PC-3 (cell line): Measurements from ENCODE around the gene CCS. TPM values are rescaled to one million over a fixed set of nuclear protein-coding genes. Genes with fewer than 3 reads are reported as not detected.

ENCODE experiments used
- ATAC-seq: fragments of 200-7000 bp; cut with Tn5 transposase; 2 replicates; pipeline ENCODE4 v1.9.1; 2020; ENCODE audit warnings: mild to moderate bottlenecking, moderate library complexity
- BruUV-seq: library from RNA; stranded (reverse); fragments of 400-500 nt; replicated peaks from 2 replicates; lab custom pipeline; 2021; lab: Mats Ljungman, UMichigan
- CTCF ChIA-PET: fragments of 300-600 bp; sonication (Branson Sonifier 250); formaldehyde crosslinking; loops from one replicate; lab custom pipeline; 2022; ENCODE audit warnings: antibody characterized with exemption; lab: Charles Lee
- POLR2A ChIA-PET: fragments of 300-600 bp; sonication (Branson Sonifier 250); formaldehyde crosslinking; loops from one replicate; lab custom pipeline; 2022; ENCODE audit warnings: antibody characterized with exemption; ENCODE audit not compliant: unreplicated experiment; lab: Charles Lee
- DNase-seq: peaks from one replicate; pipeline ENCODE4 v3.0.0-alpha.2; 2015
- H2AFZ ChIP-seq: fragments of 300-600 bp; sonication (generic); 2 replicates; pipeline ENCODE4 v1.6.0; 2016; ENCODE audit warnings: antibody characterized with exemption, low read length
- H3F3A ChIP-seq: fragments of 300-600 bp; sonication (generic); one replicate; pipeline ENCODE4 v1.6.0; 2017; ENCODE audit warnings: antibody characterized with exemption, low read length, control low read depth, mild to moderate bottlenecking; ENCODE audit not compliant: unreplicated experiment
- H3K27ac ChIP-seq: fragments of 300-600 bp; sonication (generic); 2 replicates; pipeline ENCODE4 v1.5.1; 2016; ENCODE audit warnings: mild to moderate bottlenecking, low read length
- H3K27me3 ChIP-seq: fragments of 300-600 bp; sonication (generic); 2 replicates; pipeline ENCODE4 v1.6.1; 2016; ENCODE audit warnings: low read length, mixed read lengths
- H3K36me3 ChIP-seq: fragments of 300-600 bp; sonication (generic); 2 replicates; pipeline ENCODE4 v1.6.1; 2016; ENCODE audit warnings: low read depth, mixed run types, low read length, mixed read lengths
- H3K4me1 ChIP-seq: fragments of 300-600 bp; sonication (generic); 2 replicates; pipeline ENCODE4 v1.5.1; 2016; ENCODE audit warnings: low read length; ENCODE audit not compliant: insufficient read depth
- H3K4me2 ChIP-seq: fragments of 300-600 bp; sonication (generic); 2 replicates; pipeline ENCODE4 v1.6.0; 2016; ENCODE audit warnings: low read length
- H3K4me3 ChIP-seq: fragments of 300-600 bp; sonication (generic); 2 replicates; pipeline ENCODE4 v1.5.1; 2016; ENCODE audit warnings: mild to moderate bottlenecking, low read length, mixed read lengths
- H3K79me2 ChIP-seq: fragments of 300-600 bp; sonication (generic); 2 replicates; pipeline ENCODE4 v1.6.1; 2017; ENCODE audit warnings: low read length, mixed read lengths
- H3K9ac ChIP-seq: fragments of 300-600 bp; sonication (generic); 2 replicates; pipeline ENCODE4 v1.6.0; 2016; ENCODE audit warnings: mild to moderate bottlenecking, low read length
- H3K9me2 ChIP-seq: fragments of 300-600 bp; sonication (generic); replicated peaks from 2 replicates; pipeline ENCODE4 v1.6.1; 2016; ENCODE audit warnings: mixed run types, low read length, mixed read lengths
- H3K9me3 ChIP-seq: fragments of 300-600 bp; sonication (generic); 2 replicates; pipeline ENCODE4 v1.6.1; 2016; ENCODE audit warnings: low read length, mixed read lengths
- H4K20me1 ChIP-seq: fragments of 300-600 bp; sonication (generic); 2 replicates; pipeline ENCODE4 v1.6.1; 2016; ENCODE audit warnings: low read length, mixed read lengths
- CTCF ChIP-seq: fragments of 300-600 bp; sonication (generic); conservative IDR thresholded peaks from 2 replicates; pipeline ENCODE4 v1.5.1; 2017; ENCODE audit warnings: antibody characterized with exemption, low read depth, mild to moderate bottlenecking, low read length
- EZH2 ChIP-seq: fragments of 300-600 bp; sonication (generic); IDR thresholded peaks from one replicate; pipeline ENCODE4 v1.6.1; 2017; ENCODE audit warnings: antibody characterized with exemption, mild to moderate bottlenecking, low read length; ENCODE audit not compliant: unreplicated experiment
- EZH2phosphoT487 ChIP-seq: fragments of 300-600 bp; sonication (generic); IDR thresholded peaks from 2 replicates; pipeline ENCODE4 v1.6.1; 2018; ENCODE audit warnings: mild to moderate bottlenecking, antibody characterized with exemption, low read length, borderline replicate concordance
- intact Hi-C: fragments of 100-400 bp; cut with micrococcal nuclease; formaldehyde crosslinking; loops from 2 replicates; pipeline ENCODE4 v1.9.0; 2023
- total RNA-seq: library from RNA; depleted of rRNA; stranded (reverse); fragments of >200 nt; gene quantifications from 2 replicates; pipeline ENCODE4 v1.2.3, GENCODE V29; 2014

CCS gene
- total RNA-seq, 1 experiment from 2014 or later: 43.8 TPM

GRCh38 chr11:66619080-66619554 is 26.1 kb downstream of the CCS start:
- DNase-seq: no peak
- Histone ChIP-seq H4K20me1 (peaks cover 70% of the 10 kb centered on the region), H3K4me3 (peak overlapping the region; percentile 89)

GRCh38 chr11:66624450-66624849 is 31.5 kb downstream of the CCS start:
- no peak overlapping the region for H3K9ac ChIP-seq
- no TSS peak for BruUV-seq
- POLR2A ChIA-PET: no interaction called here
- H3K4me1 ChIP-seq: peaks cover 6% of the 10 kb centered on the region
- H3K4me2 ChIP-seq: no peak overlapping the region
- H3K36me3 ChIP-seq: peaks cover 83% of the 10 kb centered on the region
- no peak overlapping the region for H2AFZ ChIP-seq
- H3F3A ChIP-seq: peaks cover 9% of the 10 kb centered on the region
- H3K9me2 ChIP-seq: no peaks in the 10 kb centered on the region
- peaks cover 100% of the 10 kb centered on the region for H3K79me2 ChIP-seq
- intact Hi-C loops: no loop called here
- DNase-seq (no peak), ATAC-seq (no peak)
- H3K4me3 ChIP-seq: no peak overlapping the region
- TF ChIP-seq EZH2 (no peak), EZH2phosphoT487 (no peak), CTCF (no peak)
- H3K27ac ChIP-seq: no peak overlapping the region
- H3K9me3 ChIP-seq: no peaks in the 10 kb centered on the region
- CTCF ChIA-PET: no interaction called here
- no peaks in the 10 kb centered on the region for H3K27me3 ChIP-seq
- H4K20me1 ChIP-seq: peaks cover 97% of the 10 kb centered on the region

More at GRCh38 chr11:66619080-66619554, 26.1 kb downstream of the CCS start:
- Histone ChIP-seq H3K9me2 (no peaks in the 10 kb centered on the region), H3K36me3 (peaks cover 52% of the 10 kb centered on the region), H3K9ac (peak overlapping the region; percentile 94; the same call in 1 of the 2 replicates), H3K27me3 (no peaks in the 10 kb centered on the region), H3F3A (no peaks in the 10 kb centered on the region), H3K79me2 (peaks cover 89% of the 10 kb centered on the region), H3K27ac (no peak overlapping the region), H3K9me3 (no peaks in the 10 kb centered on the region), H2AFZ (no peak overlapping the region), H3K4me1 (peaks cover 21% of the 10 kb centered on the region), H3K4me2 (peak overlapping the region; percentile 88)
- ATAC-seq: no peak
- no peak for TF ChIP-seq EZH2
- TF ChIP-seq EZH2phosphoT487: no peak
- no peak for TF ChIP-seq CTCF
- no TSS peak for BruUV-seq
- CTCF ChIA-PET: interaction anchor here (0.6 kb wide), 1 partner anchor 22 kb away, joined by 6 read pairs; no protein-coding TSS in a partner anchor
- intact Hi-C loops: no loop called here
- POLR2A ChIA-PET: interaction anchor here (0.5 to 1.4 kb wide), 2 partner anchors 19 to 249 kb away, joined by 14 to 16 read pairs; no protein-coding TSS in a partner anchor

DNA sequence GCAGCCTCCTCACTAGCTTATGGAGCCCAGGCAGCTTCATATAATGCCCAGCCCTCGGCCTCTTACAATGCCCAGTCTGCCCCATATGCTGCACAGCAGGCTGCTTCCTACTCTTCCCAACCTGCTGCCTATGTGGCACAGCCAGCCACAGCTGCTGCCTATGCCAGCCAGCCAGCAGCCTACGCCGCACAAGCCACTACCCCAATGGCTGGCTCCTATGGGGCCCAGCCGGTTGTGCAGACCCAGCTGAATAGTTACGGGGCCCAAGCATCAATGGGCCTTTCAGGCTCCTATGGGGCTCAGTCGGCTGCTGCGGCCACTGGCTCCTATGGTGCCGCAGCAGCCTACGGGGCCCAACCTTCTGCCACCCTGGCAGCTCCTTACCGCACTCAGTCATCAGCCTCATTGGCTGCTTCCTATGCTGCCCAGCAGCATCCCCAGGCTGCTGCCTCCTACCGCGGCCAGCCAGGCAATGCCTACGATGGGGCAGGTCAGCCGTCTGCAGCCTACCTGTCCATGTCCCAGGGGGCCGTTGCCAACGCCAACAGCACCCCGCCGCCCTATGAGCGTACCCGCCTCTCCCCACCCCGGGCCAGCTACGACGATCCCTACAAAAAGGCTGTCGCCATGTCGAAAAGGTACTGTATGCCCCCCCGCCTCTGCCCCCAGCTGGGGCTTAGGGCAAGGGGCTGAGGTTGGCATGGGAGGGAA is 32.2 kb downstream of the CCS start:
- intact Hi-C loops: no loop called here

More for the DNA sequence above, 32.2 kb downstream of the CCS start:
- H2AFZ ChIP-seq: no peak overlapping the region
- ChIA-PET POLR2A (no interaction called here), CTCF (no interaction called here)
- no peak overlapping the region for H3K4me2 ChIP-seq
- peaks cover 97% of the 10 kb centered on the region for H4K20me1 ChIP-seq
- peaks cover 9% of the 10 kb centered on the region for H3F3A ChIP-seq
- peaks cover 100% of the 10 kb centered on the region for H3K79me2 ChIP-seq
- no peaks in the 10 kb centered on the region for H3K4me1 ChIP-seq
- TF ChIP-seq EZH2phosphoT487 (no peak), CTCF (no peak), EZH2 (no peak)
- no peaks in the 10 kb centered on the region for H3K27me3 ChIP-seq
- H3K9ac ChIP-seq: no peak overlapping the region
- H3K9me3 ChIP-seq: no peaks in the 10 kb centered on the region
- DNase-seq: no peak
- ATAC-seq: no peak
- H3K27ac ChIP-seq: no peak overlapping the region
- H3K9me2 ChIP-seq: no peaks in the 10 kb centered on the region
- H3K4me3 ChIP-seq: no peak overlapping the region
- peaks cover 87% of the 10 kb centered on the region for H3K36me3 ChIP-seq
- BruUV-seq: no TSS peak
